HEK293 (cell line): ENCODE data around the gene A1CF.

Experiments used
- ZNF624 ChIP-seq: fragments of 450-650 bp; formaldehyde crosslinking; IDR thresholded peaks from 2 replicates; pipeline ENCODE4 v1.5.1; 2017; ENCODE audit warnings: missing biosample characterization, missing genetic modification characterization
- TF ChIP-seq, protein P1 (sequence below): fragments of 450-650 bp; formaldehyde crosslinking; IDR thresholded peaks from 2 replicates; pipeline ENCODE4 v1.5.1; 2016; ENCODE audit warnings: missing biosample characterization, missing genetic modification characterization

DNA sequence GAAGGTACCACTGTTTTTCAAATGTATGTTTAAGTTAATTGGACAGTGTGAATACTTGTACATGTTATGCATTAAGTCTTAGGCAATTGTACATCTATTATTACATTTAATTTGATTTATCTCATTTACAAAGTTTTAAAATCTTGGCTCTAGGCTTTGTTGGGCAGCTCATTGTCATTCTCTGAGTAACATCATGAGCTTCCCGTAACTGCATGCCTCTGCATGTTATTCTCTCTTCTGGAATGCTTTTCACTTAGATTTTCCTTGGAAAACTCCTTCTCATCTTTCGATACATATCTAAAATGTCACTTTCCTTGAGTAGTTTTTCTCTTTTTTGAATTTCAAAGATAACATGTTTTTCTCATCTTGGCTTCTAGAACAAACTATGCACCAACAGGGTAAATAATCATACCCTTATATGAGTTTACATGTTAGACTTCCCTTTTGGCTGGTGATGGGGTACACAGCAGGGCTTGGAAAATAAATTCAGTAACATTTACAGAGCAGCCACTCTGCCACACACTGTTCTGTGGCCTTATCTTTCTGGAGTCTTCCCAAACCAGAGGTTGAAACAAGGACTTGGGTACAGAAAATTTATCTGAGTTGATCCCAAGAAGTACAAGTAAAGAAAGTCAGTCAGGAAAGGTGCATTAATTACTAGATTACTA, 42.2 kb upstream of the A1CF start:
- TF ChIP-seq ZNF624, result no peak
- TF ChIP-seq, protein P1, sequence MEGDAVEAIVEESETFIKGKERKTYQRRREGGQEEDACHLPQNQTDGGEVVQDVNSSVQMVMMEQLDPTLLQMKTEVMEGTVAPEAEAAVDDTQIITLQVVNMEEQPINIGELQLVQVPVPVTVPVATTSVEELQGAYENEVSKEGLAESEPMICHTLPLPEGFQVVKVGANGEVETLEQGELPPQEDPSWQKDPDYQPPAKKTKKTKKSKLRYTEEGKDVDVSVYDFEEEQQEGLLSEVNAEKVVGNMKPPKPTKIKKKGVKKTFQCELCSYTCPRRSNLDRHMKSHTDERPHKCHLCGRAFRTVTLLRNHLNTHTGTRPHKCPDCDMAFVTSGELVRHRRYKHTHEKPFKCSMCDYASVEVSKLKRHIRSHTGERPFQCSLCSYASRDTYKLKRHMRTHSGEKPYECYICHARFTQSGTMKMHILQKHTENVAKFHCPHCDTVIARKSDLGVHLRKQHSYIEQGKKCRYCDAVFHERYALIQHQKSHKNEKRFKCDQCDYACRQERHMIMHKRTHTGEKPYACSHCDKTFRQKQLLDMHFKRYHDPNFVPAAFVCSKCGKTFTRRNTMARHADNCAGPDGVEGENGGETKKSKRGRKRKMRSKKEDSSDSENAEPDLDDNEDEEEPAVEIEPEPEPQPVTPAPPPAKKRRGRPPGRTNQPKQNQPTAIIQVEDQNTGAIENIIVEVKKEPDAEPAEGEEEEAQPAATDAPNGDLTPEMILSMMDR (tag by site-specific recombination), result no peak
